K562 (cell line): ENCODE data around the gene PCSK6. TPM values are rescaled to one million over a fixed set of nuclear protein-coding genes. Genes with fewer than 3 reads are reported as not detected.
A peak's percentile ranks its signal among the peaks of the same experiment; 100 is the strongest.

Experiments
- ATAC-seq: fragments of 200-7000 bp; cut with Tn5 transposase; 3 replicates; pipeline ENCODE4 v1.9.1; 2020; ENCODE audit warnings: moderate library complexity
- BruUV-seq: library from RNA; stranded (reverse); fragments of 400-500 nt; replicated peaks from 2 replicates; lab custom pipeline; 2021; lab: Mats Ljungman, UMichigan
- CTCF ChIA-PET: fragments of 300-600 bp; formaldehyde crosslinking; extraction: SDS; loops from one replicate; lab custom pipeline; 2021; ENCODE audit warnings: low intra/inter-chr PET ratio; lab: Yijun Ruan, JAX
- POLR2A ChIA-PET: fragments of 300-600, 350-650 bp; sonication (Branson Sonifier 250); formaldehyde crosslinking; extraction: SDS; loops from one replicate; lab custom pipeline; 2021; ENCODE audit warnings: antibody characterized with exemption, inconsistent platforms; lab: Yijun Ruan, JAX
- DNase-seq, 4 experiments: peaks; one replicate each; pipeline versions ENCODE4 v3.0.0 to v3.0.0-alpha.2; 2011 to 2018; ENCODE audit warnings: low spot score in 3 of 4, mixed read lengths in 3 of 4; ENCODE audit errors: extremely low read depth in 1 of 4
- FAIRE-seq: peaks from 2 replicates; lab custom pipeline; 2011; peaks lifted over from hg19 to GRCh38; lab: Jason Lieb, UNC
- H2AFZ ChIP-seq: 2 replicates; pipeline ENCODE4 v1.6.0; 2011; ENCODE audit warnings: low read depth, low read length, control low read depth, inconsistent platforms
- H3K27ac ChIP-seq: fragments of 200-600 bp; 3 replicates; pipeline ENCODE4 v1.8.0; 2011; ENCODE audit warnings: low read depth, mild to moderate bottlenecking, control low read depth, inconsistent platforms, low read length, moderate library complexity, mixed read lengths; ENCODE audit errors: extremely low read depth
- H3K27me3 ChIP-seq, 2 experiments: fragments of 300-600 bp in 1 of 2; 2 replicates in 1 of 2; 3 replicates in 1 of 2; pipeline versions ENCODE4 v1.6.0 to v1.8.0; 2011; ENCODE audit warnings: inconsistent platforms in 2 of 2, low read length in 2 of 2, mild to moderate bottlenecking in 1 of 2, mixed read lengths in 1 of 2, moderate library complexity in 1 of 2; ENCODE audit not compliant: control insufficient read depth in 2 of 2, insufficient read depth in 2 of 2
- H3K36me3 ChIP-seq: fragments of 300-600 bp; 3 replicates; pipeline ENCODE4 v1.8.0; 2011; ENCODE audit warnings: mild to moderate bottlenecking, low read length, inconsistent platforms; ENCODE audit not compliant: control insufficient read depth, insufficient read depth
- H3K4me1 ChIP-seq, 2 experiments: fragments of 200-600 bp in 1 of 2; replicated peaks in 1 of 2; 2 replicates in 1 of 2; 3 replicates in 1 of 2; pipeline versions ENCODE4 v1.5.1 to v1.8.0; 2011; ENCODE audit warnings: inconsistent platforms in 2 of 2, low read length in 2 of 2, mild to moderate bottlenecking in 1 of 2, mixed read lengths in 1 of 2, moderate library complexity in 1 of 2; ENCODE audit not compliant: control insufficient read depth in 2 of 2, insufficient read depth in 2 of 2
- H3K4me2 ChIP-seq: 2 replicates; pipeline ENCODE4 v1.6.1; 2011; ENCODE audit warnings: low read length, control low read depth, inconsistent platforms, mixed read lengths; ENCODE audit not compliant: insufficient read depth
- H3K4me3 ChIP-seq: fragments of 200-600 bp; sonication (generic), shearing (Covaris generic); 2 replicates; pipeline ENCODE4 v1.5.1; 2016; ENCODE audit warnings: control low read depth, inconsistent platforms
- H3K79me2 ChIP-seq: fragments of 200-600 bp; 3 replicates; pipeline ENCODE4 v1.8.0; 2011; ENCODE audit warnings: low read length, inconsistent platforms; ENCODE audit not compliant: control insufficient read depth, insufficient read depth
- H3K9ac ChIP-seq, 2 experiments: 2 replicates each; pipeline versions ENCODE4 v1.6.0 to v1.6.1; 2011; ENCODE audit warnings: low read depth in 2 of 2, low read length in 2 of 2, control low read depth in 1 of 2, inconsistent platforms in 1 of 2, mild to moderate bottlenecking in 1 of 2, mixed read lengths in 1 of 2; ENCODE audit not compliant: insufficient read depth in 1 of 2
- H3K9me1 ChIP-seq: one replicate; pipeline ENCODE4 v1.6.0; 2011; ENCODE audit warnings: inconsistent platforms, mild to moderate bottlenecking, low read length, moderate library complexity; ENCODE audit not compliant: control insufficient read depth, insufficient read depth
- H3K9me3 ChIP-seq: replicated peaks from 2 replicates; pipeline ENCODE4 v1.5.1; 2011; ENCODE audit warnings: low read depth, low read length, inconsistent platforms; ENCODE audit not compliant: control insufficient read depth, insufficient read depth
- H4K20me1 ChIP-seq: replicated peaks from 2 replicates; pipeline ENCODE4 v1.6.1; 2011; ENCODE audit warnings: low read length, inconsistent platforms, mixed read lengths; ENCODE audit not compliant: control insufficient read depth, insufficient read depth
- ESRRB ChIP-seq: fragments of 250-450 bp; sonication (Bioruptor Pico); IDR thresholded peaks from 2 replicates; pipeline ENCODE4 v1.5.0; 2020; ENCODE audit warnings: mild to moderate bottlenecking, moderate library complexity, borderline replicate concordance
- FIP1L1 ChIP-seq: fragments of 200-400 bp; formaldehyde crosslinking; IDR thresholded peaks from 2 replicates; pipeline ENCODE4 v1.6.1; 2018; ENCODE audit warnings: mild to moderate bottlenecking, low read depth, low read length; ENCODE audit not compliant: poor library complexity, severe bottlenecking
- GATAD2A ChIP-seq: fragments of 450-650 bp; IDR thresholded peaks from 2 replicates; pipeline ENCODE4 v1.6.1; 2017
- HDAC3 ChIP-seq: fragments of 450-650 bp; IDR thresholded peaks from 2 replicates; pipeline ENCODE4 v1.6.1; 2018; ENCODE audit warnings: borderline replicate concordance, mild to moderate bottlenecking, moderate library complexity; ENCODE audit not compliant: partially characterized antibody
- HDGF ChIP-seq: fragments of 450-650 bp; IDR thresholded peaks from 2 replicates; pipeline ENCODE4 v1.6.1; 2016
- HOXB6 ChIP-seq: fragments of 250-450 bp; sonication (Bioruptor Pico); IDR thresholded peaks from 2 replicates; pipeline ENCODE4 v1.5.1; 2022; ENCODE audit warnings: mild to moderate bottlenecking, borderline replicate concordance
- IRF2 ChIP-seq: sonication (generic); formaldehyde crosslinking; IDR thresholded peaks from 2 replicates; pipeline ENCODE4 v1.8.1; 2022; ENCODE audit warnings: mild to moderate bottlenecking, missing genetic modification reagents
- JUN ChIP-seq, 2 experiments: sonication (generic) in 1 of 2; formaldehyde crosslinking in 1 of 2; IDR thresholded peaks; 2 replicates each; pipeline versions ENCODE4 v1.6.1 to v1.8.0; 2012 to 2022; ENCODE audit warnings: borderline replicate concordance in 2 of 2, mild to moderate bottlenecking in 2 of 2, improper control_type of control experiment in 1 of 2, low read depth in 1 of 2, low read length in 1 of 2, missing genetic modification reagents in 1 of 2
- KDM1A ChIP-seq, 2 experiments: fragments of 450-650 bp; IDR thresholded peaks; 2 replicates each; pipeline ENCODE4 v1.6.1; 2016; ENCODE audit warnings: mild to moderate bottlenecking in 2 of 2
- NFYB ChIP-seq: IDR thresholded peaks from 2 replicates; pipeline ENCODE4 v1.6.1; 2011; ENCODE audit warnings: mild to moderate bottlenecking, moderate library complexity; ENCODE audit not compliant: insufficient read length; ENCODE audit errors: extremely low read depth
- POLR2G ChIP-seq: fragments of 200-400 bp; formaldehyde crosslinking; IDR thresholded peaks from 2 replicates; pipeline ENCODE4 v1.6.1; 2017; ENCODE audit warnings: low read depth, mild to moderate bottlenecking, antibody characterized with exemption, low read length, moderate library complexity
- PTTG1 ChIP-seq: fragments of 450-650 bp; IDR thresholded peaks from 2 replicates; pipeline ENCODE4 v1.6.1; 2016; ENCODE audit warnings: low read depth, mild to moderate bottlenecking, missing genetic modification characterization, missing compliant biosample characterization
- SP2 ChIP-seq: IDR thresholded peaks from 2 replicates; pipeline ENCODE4 v1.6.1; 2011; ENCODE audit warnings: mild to moderate bottlenecking, low read depth, low read length, moderate library complexity; ENCODE audit not compliant: poor library complexity, severe bottlenecking; ENCODE audit errors: extremely low read depth
- ZBTB49 ChIP-seq: sonication (generic); formaldehyde crosslinking; IDR thresholded peaks from 2 replicates; pipeline ENCODE4 v1.8.0; 2022; ENCODE audit warnings: missing genetic modification reagents, mild to moderate bottlenecking, borderline replicate concordance
- ZNF175 ChIP-seq: fragments of 200-800 bp; sonication (Bioruptor generic); IDR thresholded peaks from 2 replicates; pipeline ENCODE4 v1.6.1; 2016; ENCODE audit warnings: low read depth, mild to moderate bottlenecking, missing genetic modification characterization, missing compliant biosample characterization
- ZNF282 ChIP-seq: sonication (generic); formaldehyde crosslinking; IDR thresholded peaks from 2 replicates; pipeline ENCODE4 v1.8.1; 2023; ENCODE audit warnings: missing genetic modification reagents
- ZNF395 ChIP-seq: fragments of 200-800 bp; sonication (Bioruptor generic); IDR thresholded peaks from 2 replicates; pipeline ENCODE4 v1.6.1; 2017; ENCODE audit warnings: missing genetic modification characterization, missing compliant biosample characterization
- WGBS: fragments of 100-300 bp; shearing (Covaris generic); methylation state at CpG from one replicate; pipeline ENCODE4 v1.1.6; 2016; ENCODE audit warnings: low coverage, mixed read lengths; ENCODE audit not compliant: insufficient coverage; ENCODE audit errors: missing lambda C conversion rate; 5-methylcytosine and 5-hydroxymethylcytosine counted together
- in situ Hi-C: fragments of 300-500 bp; cut with MboI; formaldehyde crosslinking; loops from 4 replicates; pipeline ENCODE4 v1.15.0; 2018; ENCODE audit warnings: inconsistent platforms, mixed read lengths
- intact Hi-C: fragments of 100-400 bp; cut with micrococcal nuclease; formaldehyde crosslinking; loops from 2 replicates; pipeline ENCODE4 v1.14.2; 2022
- polyA plus RNA-seq, 8 experiments: library from polyadenylated mRNA; depleted of rRNA in 4 of 8; stranded (reverse) in 5 of 8; unstranded in 3 of 8; fragments of >200 nt; fragmentation: Nextera tagmentation in 2 of 8; fragmentation: Illumina TruSeq in 1 of 8; extraction: Ambion mirVana in 2 of 8; extraction: Trizol in 1 of 8; gene quantifications; 2 replicates each; pipeline versions ENCODE4 v1.2.1 to v1.2.3, GENCODE V29; 2011 to 2014; ENCODE audit warnings: inconsistent platforms in 1 of 8, missing spikeins in 1 of 8
- total RNA-seq, 7 experiments: library from RNA; depleted of rRNA in 6 of 7; stranded (reverse); fragments of >200 nt in 6 of 7; fragmentation: Illumina TruSeq in 2 of 7; extraction: Trizol in 2 of 7; gene quantifications; 2 replicates each; pipeline versions ENCODE4 v1.2.1 to v1.2.3, GENCODE V29; 2011 to 2021; ENCODE audit warnings: low replicate concordance in 1 of 7

PCSK6 gene
- total and polyA plus RNA-seq, 9 of the 15 experiments (the other 6 are each of a cell fraction or from before 2014, with no cell fraction given) = 2.2 to 32.6 (median 14.5) TPM

GRCh38 chr15:101455291-101456025, 34.0 kb downstream of the PCSK6 start:
- BruUV-seq = no TSS peak
- Histone ChIP-seq H3K9ac (peak overlapping the region; percentile 3 to 54; a peak in 1 of 4 replicates), H3K4me2 (peak overlapping the region; percentile 64), H3K79me2 (peaks cover 49% of the 10 kb centered on the region), H4K20me1 (no peaks in the 10 kb centered on the region), H3K27ac (peak overlapping the region; percentile 76; the same call in 2 of the 3 replicates), H2AFZ (0 out of 2 replicates have a peak overlapping the region, but pooled peaks have one; percentile 2), H3K9me3 (no peaks in the 10 kb centered on the region), H3K9me1 (no peaks in the 10 kb centered on the region), H3K27me3 (peaks cover 0 to 5% of the 10 kb centered on the region in 2 experiments; a peak in 1 of 5 replicates), H3K36me3 (no peaks in the 10 kb centered on the region), H3K4me1 (peaks cover 31 to 56% of the 10 kb centered on the region in 2 experiments), H3K4me3 (no peak overlapping the region)
- intact Hi-C loops = no loop called here
- WGBS = 35% methylated on average over 11 of the region's 11 CpGs
- in situ Hi-C loops = no loop called here
- FAIRE-seq (peak; percentile 77), DNase-seq (peak in 2 of 4 experiments; percentile 58 to 63), ATAC-seq (peak; percentile 33)
- CTCF ChIA-PET = no interaction called here
- POLR2A ChIA-PET = interaction anchor here (0.6 to 1.9 kb wide), 6 partner anchors 13 to 160 kb away, joined by 3 to 16 read pairs (median 3); no protein-coding TSS in a partner anchor
- TF ChIP-seq HOXB6 (CRISPR knock-in tag) (no peak), ZBTB49 (CRISPR knock-in tag) (no peak), SP2 (no peak), ZNF175 (CRISPR knock-in tag) (0 out of 2 replicates have a peak, but pooled peaks have one; percentile 25), PTTG1 (tag) (no peak), KDM1A (IDR thresholded peaks at IDR 0.05) (peak in 1 of 2 experiments; percentile 30; a peak in 1 of 4 replicates), NFYB (no peak), HDGF (no peak), GATAD2A (no peak), HDAC3 (peak; percentile 33), POLR2G (no peak), ZNF395 (CRISPR knock-in tag) (peak; percentile 26; the same call in 1 of the 2 replicates), ZNF282 (CRISPR knock-in tag) (no peak), ESRRB (CRISPR knock-in tag) (no peak), JUN (IDR thresholded peaks at IDR 0.05; ENCODE audit: borderline replicate concordance, low read depth, low read length) (no peak), JUN (CRISPR knock-in tag; IDR thresholded peaks at IDR 0.05; ENCODE audit: borderline replicate concordance) (0 out of 2 replicates have a peak, but pooled peaks have one; percentile 26), FIP1L1 (no peak), IRF2 (CRISPR knock-in tag) (no peak)
